ENCODE results near the gene EIF4G2.

GRCh38 chr11:10807493-10808234 is 1.1 kb downstream of the EIF4G2 start:
- TF ChIP-seq CTCF (IDR thresholded peaks at IDR 0.05) = no peak
- no peak for TF ChIP-seq POLR2A (IDR thresholded peaks at IDR 0.05)
